HG03108 (cell line): ENCODE data around the gene C22orf42.
"Not testable (repeated sequence)": the region's sequence is repeated elsewhere in the genome, so short reads cannot be mapped to it uniquely, and the experiment has no call there.

Source experiments
- ATAC-seq: cut with Tn5 transposase; IDR thresholded peaks from one replicate; pipeline ENCODE4 v1.9.1; 2021; ENCODE audit warnings: moderate library complexity; ENCODE audit not compliant: unreplicated experiment

The C22orf42 gene

GRCh38 chr22:32136881-32137280 lies 22.2 kb downstream of the C22orf42 start:
- not testable (repeated sequence) for ATAC-seq

GRCh38 chr22:32135958-32136357 lies 23.1 kb downstream of the C22orf42 start:
- ATAC-seq: not testable (repeated sequence)

- not testable (repeated sequence) for ATAC-seq
These were observed 24.3 kb downstream of the C22orf42 start for GRCh38 chr22:32134796-32135195.

GRCh38 chr22:32132783-32133182 lies 26.3 kb downstream of the C22orf42 start:
- no peak for ATAC-seq

- ATAC-seq: no peak
These were observed 27.0 kb downstream of the C22orf42 start for GRCh38 chr22:32132126-32132525.

- no peak for ATAC-seq
These were observed 28.6 kb downstream of the C22orf42 start for GRCh38 chr22:32130464-32130863.

GRCh38 chr22:32127904-32128303 lies 31.2 kb downstream of the C22orf42 start:
- ATAC-seq: no peak

GRCh38 chr22:32123657-32124056 lies 35.4 kb downstream of the C22orf42 start:
- ATAC-seq: no peak

- ATAC-seq: no peak
These were observed 36.2 kb downstream of the C22orf42 start for GRCh38 chr22:32122899-32123298.

GRCh38 chr22:32120603-32121002 lies 38.5 kb downstream of the C22orf42 start:
- no peak for ATAC-seq

GRCh38 chr22:32119568-32120235 lies 39.4 kb downstream of the C22orf42 start:
- ATAC-seq: no peak

- ATAC-seq: no peak
These were observed 46.7 kb downstream of the C22orf42 start for GRCh38 chr22:32112380-32112779.

GRCh38 chr22:32106930-32107329 lies 52.2 kb downstream of the C22orf42 start:
- no peak for ATAC-seq

GRCh38 chr22:32103658-32104315 lies 55.3 kb downstream of the C22orf42 start:
- ATAC-seq: no peak

GRCh38 chr22:32100711-32101110 lies 58.4 kb downstream of the C22orf42 start:
- ATAC-seq: no peak
